ENCODE data around the gene DCUN1D2. TPM values are rescaled to one million over a fixed set of nuclear protein-coding genes. Genes with fewer than 3 reads are reported as not detected.
"Not testable (repeated sequence)": the region's sequence is repeated elsewhere in the genome, so short reads cannot be mapped to it uniquely, and the experiment has no call there.

DCUN1D2 gene
- polyA plus RNA-seq, 2 donors, result 6.9 to 8.9 TPM

DNA sequence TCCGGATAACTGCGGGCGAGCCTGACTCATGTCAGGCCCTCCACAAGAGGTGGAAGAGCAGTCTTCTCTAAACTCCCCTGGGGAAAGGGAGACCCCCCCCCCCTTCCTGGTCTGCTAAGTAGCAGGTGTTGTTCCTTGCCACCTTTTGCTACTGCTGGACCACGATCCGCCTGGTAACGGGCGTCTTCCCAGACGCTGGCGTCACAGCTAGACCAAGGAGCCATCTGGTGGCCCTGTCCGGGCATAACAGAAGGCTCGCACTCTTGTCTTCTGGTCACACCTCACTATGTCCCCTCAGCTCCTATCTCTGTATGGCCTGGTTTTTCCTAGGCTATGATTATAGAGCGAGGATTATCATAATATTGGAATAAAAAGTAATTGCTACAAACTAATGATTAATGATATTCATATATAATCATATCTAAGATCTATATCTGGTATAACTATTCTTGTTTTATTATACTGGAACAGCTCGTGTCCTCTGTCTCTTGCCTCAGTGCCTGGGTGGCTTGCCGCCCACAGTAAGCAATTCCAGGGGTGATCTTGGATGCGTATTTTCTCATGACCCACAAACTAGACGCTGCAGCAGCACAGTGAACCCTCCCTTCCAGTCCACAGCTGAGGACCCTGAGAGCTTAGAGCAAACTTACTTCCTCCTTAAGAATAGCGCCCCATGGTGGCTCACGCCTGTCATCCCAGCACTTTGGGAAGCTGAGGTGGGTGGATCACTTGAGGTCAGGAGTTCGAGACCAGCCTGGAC is 39.5 kb downstream of the DCUN1D2 start:
- H3K4me3 ChIP-seq (ENCODE audit: low read depth in 1 of 2, low read length in 2 of 2); H3K27me3 ChIP-seq (ENCODE audit: control insufficient read depth in 1 of 2, insufficient read depth in 2 of 2, low read length in 2 of 2); H3K27ac ChIP-seq (ENCODE audit: low read depth in 2 of 2, low read length in 1 of 2); H3K9me3 ChIP-seq (ENCODE audit: control insufficient read depth in 2 of 2, insufficient read depth in 1 of 2, low read depth in 1 of 2, low read length in 1 of 2); H3K36me3 ChIP-seq (ENCODE audit: control insufficient read depth in 2 of 2, insufficient read depth in 2 of 2, low read length in 1 of 2): not testable (repeated sequence)
- H3K4me1 ChIP-seq (ENCODE audit: control insufficient read depth in 2 of 2, insufficient read depth in 2 of 2, low read length in 1 of 2), result peaks cover 0 to 11% of the 10 kb centered on the region in 2 donors
- WGBS, 2 donors, result 66 to 74% methylated on average over 18 of the region's 19 CpGs

DNA sequence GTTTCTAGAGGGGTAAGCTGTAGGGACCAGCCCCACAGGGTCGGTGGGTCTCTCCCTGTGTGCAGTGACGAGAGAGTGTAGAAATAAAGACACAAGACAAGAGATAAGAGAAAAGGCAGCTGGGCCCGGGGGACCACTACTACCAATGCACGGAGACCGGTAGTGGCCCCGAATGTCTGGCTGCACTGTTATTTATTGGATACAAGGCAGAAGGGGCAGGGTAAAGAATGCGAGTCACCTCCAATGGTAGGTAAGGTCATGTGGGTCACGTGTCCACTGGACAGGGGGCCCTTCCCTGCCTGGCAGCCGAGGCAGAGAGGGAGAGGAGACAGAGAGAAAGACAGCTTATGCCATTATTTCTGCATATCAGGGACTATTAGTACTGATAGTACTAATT is 40.2 kb downstream of the DCUN1D2 start:
- peaks cover 0 to 11% of the 10 kb centered on the region in 2 donors for H3K4me1 ChIP-seq (ENCODE audit: control insufficient read depth in 2 of 2, insufficient read depth in 2 of 2, low read length in 1 of 2)
- H3K4me3 ChIP-seq (ENCODE audit: low read depth in 1 of 2, low read length in 2 of 2); H3K36me3 ChIP-seq (ENCODE audit: control insufficient read depth in 2 of 2, insufficient read depth in 2 of 2, low read length in 1 of 2); H3K9me3 ChIP-seq (ENCODE audit: control insufficient read depth in 2 of 2, insufficient read depth in 1 of 2, low read depth in 1 of 2, low read length in 1 of 2); H3K27me3 ChIP-seq (ENCODE audit: control insufficient read depth in 1 of 2, insufficient read depth in 2 of 2, low read length in 2 of 2); H3K27ac ChIP-seq (ENCODE audit: low read depth in 2 of 2, low read length in 1 of 2): not testable (repeated sequence)
- 87 to 90% methylated on average over 8 to 9 of the region's 9 CpGs for WGBS, 2 donors

DNA sequence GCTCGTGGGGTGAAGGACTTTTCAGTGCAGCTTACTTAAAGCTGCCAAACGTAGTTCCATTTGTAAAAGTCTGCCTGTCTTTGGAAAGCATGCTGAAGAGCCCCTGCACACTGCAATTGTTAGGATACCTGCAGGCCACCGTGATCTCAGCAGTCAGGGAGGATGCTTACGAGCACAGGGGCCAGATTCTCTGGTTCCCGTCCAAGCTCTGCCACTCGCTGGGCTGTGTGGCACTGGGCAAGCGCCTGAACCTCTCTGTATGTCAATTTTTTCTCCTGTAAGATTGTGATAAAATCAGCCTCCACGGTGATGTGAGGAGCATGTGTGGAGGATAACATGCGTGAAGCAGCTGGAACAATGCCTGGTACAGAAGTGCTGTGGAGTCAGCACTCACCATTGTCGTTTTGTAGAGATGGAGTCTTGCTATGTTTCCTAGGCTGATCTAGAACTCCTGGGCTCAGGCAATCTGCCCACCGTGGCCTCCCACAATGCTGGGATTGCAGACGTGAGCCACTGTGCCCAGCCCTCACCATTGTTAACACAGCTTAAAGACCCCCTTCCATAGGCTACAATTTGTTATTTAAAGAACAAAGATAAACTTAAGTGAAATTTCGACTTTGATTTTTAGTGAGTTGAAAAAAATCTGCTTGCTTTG is 40.7 kb downstream of the DCUN1D2 start:
- H3K27me3 ChIP-seq (ENCODE audit: control insufficient read depth in 1 of 2, insufficient read depth in 2 of 2, low read length in 2 of 2), result no peaks in the 10 kb centered on the region
- H3K4me3 ChIP-seq (ENCODE audit: low read depth in 1 of 2, low read length in 2 of 2), result peak overlapping the region; percentile 38 to 44
- WGBS, 2 donors, result 70 to 72% methylated on average over 13 of the region's 13 CpGs
- H3K27ac ChIP-seq (ENCODE audit: low read depth in 2 of 2, low read length in 1 of 2), result peak overlapping the region; percentile 17 to 80
- H3K36me3 ChIP-seq (ENCODE audit: control insufficient read depth in 2 of 2, insufficient read depth in 2 of 2, low read length in 1 of 2), result peaks cover 0 to 3% of the 10 kb centered on the region in 2 donors
- H3K4me1 ChIP-seq (ENCODE audit: control insufficient read depth in 2 of 2, insufficient read depth in 2 of 2, low read length in 1 of 2), result peaks cover 0 to 11% of the 10 kb centered on the region in 2 donors
- H3K9me3 ChIP-seq (ENCODE audit: control insufficient read depth in 2 of 2, insufficient read depth in 1 of 2, low read depth in 1 of 2, low read length in 1 of 2), result peaks cover 0 to 4% of the 10 kb centered on the region in 2 donors

DNA sequence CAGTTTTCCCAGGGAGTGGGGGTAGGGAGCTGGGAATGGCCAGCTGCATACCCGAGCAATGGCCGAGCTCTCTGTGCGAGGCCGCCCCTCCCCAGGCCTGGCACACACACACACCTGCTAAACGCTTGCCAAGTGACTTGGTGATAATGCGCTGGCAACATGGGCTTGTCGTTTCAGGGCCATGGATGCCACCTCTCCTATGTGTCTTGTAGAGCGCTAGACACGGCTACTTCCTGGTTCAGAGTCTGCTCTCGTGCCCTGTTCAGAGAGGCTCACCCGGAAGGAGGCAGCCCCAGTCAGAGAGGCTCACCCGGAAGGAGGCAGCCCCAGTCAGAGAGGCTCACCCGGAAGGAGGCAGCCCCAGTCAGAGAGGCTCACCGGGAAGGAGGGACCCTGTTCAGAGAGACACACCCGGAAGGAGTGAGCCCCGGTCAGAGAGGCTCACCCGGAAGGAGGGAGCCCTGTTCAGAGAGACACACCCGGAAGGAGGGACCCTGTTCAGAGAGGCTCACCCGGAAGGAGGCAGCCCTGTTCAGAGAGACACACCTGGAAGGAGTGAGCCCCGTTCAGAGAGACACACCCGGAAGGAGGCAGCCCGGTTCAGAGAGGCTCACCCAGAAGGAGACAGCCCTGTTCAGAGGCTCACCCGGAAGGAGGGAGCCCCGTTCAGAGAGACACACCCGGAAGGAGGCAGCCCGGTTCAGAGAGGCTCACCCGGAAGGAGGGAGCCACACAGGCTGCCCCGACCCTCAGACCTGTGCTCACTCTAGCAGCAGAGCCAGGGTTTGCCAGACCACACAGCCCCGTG is 41.4 kb downstream of the DCUN1D2 start:
- peak overlapping the region; percentile 38 to 44 for H3K4me3 ChIP-seq (ENCODE audit: low read depth in 1 of 2, low read length in 2 of 2)
- H3K27ac ChIP-seq (ENCODE audit: low read depth in 2 of 2, low read length in 1 of 2), result peak overlapping the region; percentile 17 to 80
- WGBS, 2 donors, result 34 to 51% methylated on average over 29 of the region's 29 CpGs
- peaks cover 0 to 4% of the 10 kb centered on the region in 2 donors for H3K9me3 ChIP-seq (ENCODE audit: control insufficient read depth in 2 of 2, insufficient read depth in 1 of 2, low read depth in 1 of 2, low read length in 1 of 2)
- H3K36me3 ChIP-seq (ENCODE audit: control insufficient read depth in 2 of 2, insufficient read depth in 2 of 2, low read length in 1 of 2), result no peaks in the 10 kb centered on the region
- peaks cover 0 to 11% of the 10 kb centered on the region in 2 donors for H3K4me1 ChIP-seq (ENCODE audit: control insufficient read depth in 2 of 2, insufficient read depth in 2 of 2, low read length in 1 of 2)
- no peaks in the 10 kb centered on the region for H3K27me3 ChIP-seq (ENCODE audit: control insufficient read depth in 1 of 2, insufficient read depth in 2 of 2, low read length in 2 of 2)

DNA sequence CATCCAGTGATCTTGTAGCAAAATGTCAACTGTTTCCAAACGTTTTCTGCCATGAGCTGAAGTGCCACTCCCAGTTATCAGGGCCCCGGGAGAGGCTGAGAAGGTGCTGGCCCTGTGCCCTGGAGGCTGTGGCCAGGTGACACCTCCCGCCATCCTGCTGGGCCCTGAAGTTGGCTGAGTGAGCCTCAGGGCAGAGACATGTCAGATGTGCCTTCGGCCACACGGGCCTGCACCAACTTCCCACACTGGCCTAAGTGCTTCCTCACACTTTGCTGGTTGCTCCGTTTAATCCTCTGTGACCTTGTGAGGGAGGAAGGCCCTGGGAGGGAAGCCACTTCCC is 42.0 kb downstream of the DCUN1D2 start:
- H3K27ac ChIP-seq (ENCODE audit: low read depth in 2 of 2, low read length in 1 of 2), result peak overlapping the region in 1 of 2 donors; percentile 80
- H3K27me3 ChIP-seq (ENCODE audit: control insufficient read depth in 1 of 2, insufficient read depth in 2 of 2, low read length in 2 of 2), result no peaks in the 10 kb centered on the region
- peaks cover 0 to 4% of the 10 kb centered on the region in 2 donors for H3K9me3 ChIP-seq (ENCODE audit: control insufficient read depth in 2 of 2, insufficient read depth in 1 of 2, low read depth in 1 of 2, low read length in 1 of 2)

DNA sequence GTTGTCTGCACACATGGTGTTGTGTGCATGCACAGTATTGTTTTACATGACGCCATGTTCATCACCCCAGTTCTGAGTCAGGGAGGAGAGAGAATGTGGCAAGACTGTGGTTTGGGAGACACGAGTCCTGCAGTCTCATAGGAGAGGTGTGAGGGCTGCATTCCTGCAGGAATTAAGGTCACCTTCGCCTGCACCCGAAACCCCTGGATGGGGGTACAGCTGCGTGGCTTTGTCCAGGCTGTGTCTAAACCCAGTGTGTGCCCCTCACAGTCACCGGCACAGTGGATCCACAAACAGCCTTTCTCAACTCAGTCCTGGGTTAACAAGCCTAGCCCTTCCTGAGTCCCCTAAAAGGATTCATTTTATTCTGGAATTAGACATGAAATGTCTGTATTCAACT is 42.9 kb downstream of the DCUN1D2 start:
- Histone ChIP-seq H3K36me3 (ENCODE audit: control insufficient read depth in 2 of 2, insufficient read depth in 2 of 2, low read length in 1 of 2) (no peaks in the 10 kb centered on the region), H3K27me3 (ENCODE audit: control insufficient read depth in 1 of 2, insufficient read depth in 2 of 2, low read length in 2 of 2) (no peaks in the 10 kb centered on the region), H3K27ac (ENCODE audit: low read depth in 2 of 2, low read length in 1 of 2) (no peak overlapping the region), H3K9me3 (ENCODE audit: control insufficient read depth in 2 of 2, insufficient read depth in 1 of 2, low read depth in 1 of 2, low read length in 1 of 2) (peaks cover 0 to 4% of the 10 kb centered on the region in 2 donors), H3K4me3 (ENCODE audit: low read depth in 1 of 2, low read length in 2 of 2) (no peak overlapping the region), H3K4me1 (ENCODE audit: control insufficient read depth in 2 of 2, insufficient read depth in 2 of 2, low read length in 1 of 2) (peaks cover 0 to 11% of the 10 kb centered on the region in 2 donors)
- 88 to 96% methylated on average over 6 of the region's 6 CpGs for WGBS, 2 donors

More for the DNA sequence above, 42.0 kb downstream of the DCUN1D2 start:
- Histone ChIP-seq H3K4me1 (ENCODE audit: control insufficient read depth in 2 of 2, insufficient read depth in 2 of 2, low read length in 1 of 2) (peaks cover 0 to 11% of the 10 kb centered on the region in 2 donors), H3K4me3 (ENCODE audit: low read depth in 1 of 2, low read length in 2 of 2) (no peak overlapping the region), H3K36me3 (ENCODE audit: control insufficient read depth in 2 of 2, insufficient read depth in 2 of 2, low read length in 1 of 2) (no peaks in the 10 kb centered on the region)
- 45 to 58% methylated on average over 6 of the region's 6 CpGs for WGBS, 2 donors

DNA sequence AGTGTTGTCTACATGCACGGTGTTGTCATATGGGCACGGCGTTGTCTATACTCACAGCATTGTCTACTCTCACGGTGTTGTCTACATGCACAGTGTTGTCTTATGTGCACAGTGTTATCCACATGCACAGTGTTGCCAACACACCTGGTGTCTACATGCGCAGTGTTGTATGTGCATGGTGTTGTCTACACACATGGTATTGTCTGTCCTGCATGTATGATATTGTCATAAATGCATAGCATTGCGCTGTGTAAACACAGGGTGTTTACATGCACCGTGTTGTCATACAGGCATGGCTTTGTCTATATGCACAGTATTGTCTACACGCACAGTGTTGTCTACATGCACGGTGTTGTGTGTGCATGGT is 44.0 kb downstream of the DCUN1D2 start:
- H3K9me3 ChIP-seq (ENCODE audit: control insufficient read depth in 2 of 2, insufficient read depth in 1 of 2, low read depth in 1 of 2, low read length in 1 of 2), result peaks cover 0 to 4% of the 10 kb centered on the region in 2 donors
- H3K27me3 ChIP-seq (ENCODE audit: control insufficient read depth in 1 of 2, insufficient read depth in 2 of 2, low read length in 2 of 2), result no peaks in the 10 kb centered on the region
- no peaks in the 10 kb centered on the region for H3K36me3 ChIP-seq (ENCODE audit: control insufficient read depth in 2 of 2, insufficient read depth in 2 of 2, low read length in 1 of 2)
- 86 to 92% methylated on average over 9 of the region's 9 CpGs for WGBS, 2 donors
- peaks cover 0 to 11% of the 10 kb centered on the region in 2 donors for H3K4me1 ChIP-seq (ENCODE audit: control insufficient read depth in 2 of 2, insufficient read depth in 2 of 2, low read length in 1 of 2)
- H3K27ac ChIP-seq (ENCODE audit: low read depth in 2 of 2, low read length in 1 of 2), result no peak overlapping the region
- no peak overlapping the region for H3K4me3 ChIP-seq (ENCODE audit: low read depth in 1 of 2, low read length in 2 of 2)

DNA sequence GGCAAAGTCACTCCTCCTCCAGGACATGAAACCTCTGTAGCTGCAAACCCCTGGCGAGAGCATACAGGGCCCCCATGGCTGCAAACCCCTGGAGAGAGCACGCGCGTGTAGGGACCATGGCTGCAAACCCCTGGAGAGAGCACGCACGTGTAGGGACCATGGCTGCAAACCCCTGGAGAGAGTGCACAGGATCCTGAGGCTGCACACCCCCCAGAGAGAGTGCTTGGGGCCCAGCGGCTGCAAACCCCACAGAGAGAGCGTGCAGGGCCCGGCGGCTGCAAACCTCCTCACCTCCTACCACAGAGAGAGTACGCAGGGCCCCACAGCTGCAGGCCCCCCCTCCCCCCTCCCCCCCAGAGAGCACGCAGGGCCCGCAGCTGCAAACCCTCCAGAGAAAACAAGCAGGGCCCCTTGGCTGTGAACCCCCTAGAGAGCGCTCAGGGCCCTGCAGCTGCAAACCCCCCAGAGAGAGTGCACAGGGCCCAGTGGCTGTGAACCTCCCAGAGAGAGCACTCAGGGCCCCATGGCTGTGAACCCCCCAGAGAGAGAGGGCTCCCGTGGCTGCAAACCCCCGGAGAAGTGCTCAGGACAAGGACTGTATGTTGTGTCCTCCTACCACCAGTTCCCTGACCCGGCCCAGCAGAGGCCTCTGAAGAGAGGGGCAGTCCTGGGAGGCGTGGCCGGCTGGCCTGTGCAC is 44.6 kb downstream of the DCUN1D2 start:
- 64 to 68% methylated on average over 19 of the region's 19 CpGs for WGBS, 2 donors
- Histone ChIP-seq H3K4me3 (ENCODE audit: low read depth in 1 of 2, low read length in 2 of 2) (no peak overlapping the region), H3K27ac (ENCODE audit: low read depth in 2 of 2, low read length in 1 of 2) (no peak overlapping the region), H3K36me3 (ENCODE audit: control insufficient read depth in 2 of 2, insufficient read depth in 2 of 2, low read length in 1 of 2) (no peaks in the 10 kb centered on the region), H3K27me3 (ENCODE audit: control insufficient read depth in 1 of 2, insufficient read depth in 2 of 2, low read length in 2 of 2) (no peaks in the 10 kb centered on the region), H3K4me1 (ENCODE audit: control insufficient read depth in 2 of 2, insufficient read depth in 2 of 2, low read length in 1 of 2) (peaks cover 0 to 11% of the 10 kb centered on the region in 2 donors), H3K9me3 (ENCODE audit: control insufficient read depth in 2 of 2, insufficient read depth in 1 of 2, low read depth in 1 of 2, low read length in 1 of 2) (peaks cover 0 to 4% of the 10 kb centered on the region in 2 donors)

DNA sequence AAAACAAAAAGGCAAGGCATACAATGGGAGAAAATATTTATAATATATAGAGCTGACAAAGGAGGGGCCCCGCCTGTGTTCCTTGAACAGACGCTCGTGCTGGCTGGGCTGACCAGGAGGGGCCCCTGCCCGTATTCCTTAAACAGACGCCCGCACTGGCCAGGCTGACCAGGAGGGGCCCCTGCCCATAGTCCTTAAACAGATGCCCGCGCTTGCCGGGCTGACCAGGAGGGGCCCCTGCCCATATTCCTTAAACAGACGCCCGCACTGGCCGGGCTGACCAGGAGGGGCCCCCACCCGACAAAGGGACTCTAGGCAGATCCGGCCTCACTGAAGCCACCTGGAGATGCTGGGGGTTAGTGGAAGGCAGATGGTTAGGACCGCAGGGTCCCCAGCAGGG is 46.5 kb downstream of the DCUN1D2 start:
- Histone ChIP-seq H3K9me3 (ENCODE audit: control insufficient read depth in 2 of 2, insufficient read depth in 1 of 2, low read depth in 1 of 2, low read length in 1 of 2) (peaks cover 0 to 4% of the 10 kb centered on the region in 2 donors), H3K4me1 (ENCODE audit: control insufficient read depth in 2 of 2, insufficient read depth in 2 of 2, low read length in 1 of 2) (peaks cover 0 to 7% of the 10 kb centered on the region in 2 donors), H3K36me3 (ENCODE audit: control insufficient read depth in 2 of 2, insufficient read depth in 2 of 2, low read length in 1 of 2) (no peaks in the 10 kb centered on the region), H3K27me3 (ENCODE audit: control insufficient read depth in 1 of 2, insufficient read depth in 2 of 2, low read length in 2 of 2) (no peaks in the 10 kb centered on the region), H3K27ac (ENCODE audit: low read depth in 2 of 2, low read length in 1 of 2) (no peak overlapping the region), H3K4me3 (ENCODE audit: low read depth in 1 of 2, low read length in 2 of 2) (no peak overlapping the region)
- WGBS, 2 donors, result 95 to 99% methylated on average over 15 of the region's 15 CpGs

Measured in esophagus (tissue), 2 donors.